ENCODE data around the gene NDUFV2. TPM values are rescaled to one million over a fixed set of nuclear protein-coding genes. Genes with fewer than 3 reads are reported as not detected.

NDUFV2 gene
- total RNA-seq, 1 experiment from 2014 or later, result 194 TPM

- TF ChIP-seq ATF3 (IDR thresholded peaks at IDR 0.05) (no peak), RAD21 (IDR thresholded peaks at IDR 0.05; ENCODE audit: low read depth) (no peak), EZH2 (IDR thresholded peaks at IDR 0.05) (no peak)
These were observed 48.7 kb upstream of the NDUFV2 start (continued) for GRCh38 chr18:9053814-9054213.

GRCh38 chr18:9055185-9055584 is 47.3 kb upstream of the NDUFV2 start:
- RAD21 ChIA-PET (ENCODE audit: low non-redundant PET in 1 of 2, low total read pairs in 2 of 2, uncharacterized antibody in 2 of 2, unreplicated experiment in 2 of 2), result no interaction called here
- Histone ChIP-seq H3K36me3 (ENCODE audit: control insufficient read depth in 1 of 2, insufficient read depth in 2 of 2, low read length in 2 of 2) (no peaks in the 10 kb centered on the region), H3K79me2 (ENCODE audit: insufficient read depth, low read length) (no peaks in the 10 kb centered on the region), H3K9me3 (ENCODE audit: control insufficient read depth in 1 of 2, insufficient read depth in 1 of 2, low read depth in 1 of 2, low read length in 2 of 2) (peaks cover 0 to 5% of the 10 kb centered on the region in 2 experiments; a peak in 1 of 4 replicates), H3K27ac (ENCODE audit: low read depth, low read length) (no peak overlapping the region), H3K4me2 (ENCODE audit: low read length) (peak overlapping the region; percentile 44), H2AFZ (ENCODE audit: low read depth, low read length, poor library complexity, severe bottlenecking) (peak overlapping the region; percentile 92), H3K27me3 (ENCODE audit: insufficient read depth, low read length) (no peaks in the 10 kb centered on the region), H3K4me1 (ENCODE audit: control insufficient read depth in 1 of 2, insufficient read depth in 2 of 2, low read length in 2 of 2) (peaks cover 5 to 14% of the 10 kb centered on the region in 2 experiments; a peak in 3 of 4 replicates), H3K9ac (ENCODE audit: low read length) (no peak overlapping the region), H4K20me1 (ENCODE audit: insufficient read depth) (no peaks in the 10 kb centered on the region), H3K9me2 (ENCODE audit: insufficient read depth) (no peaks in the 10 kb centered on the region), H3K4me3 (replicated peaks in 1 of 2; ENCODE audit: low read depth in 1 of 2, low read length in 2 of 2) (no peak overlapping the region)
- no TSS peak for BruUV-seq (replicated peaks)
- POLR2A ChIA-PET, result no interaction called here
- ATAC-seq (peak; percentile 70), DNase-seq (ENCODE audit: low read depth, low spot score) (peak; percentile 40)
- CTCF ChIA-PET, result interaction anchor here (2.1 kb wide), 1 partner anchor 173 kb away, joined by 4 read pairs; no protein-coding TSS in a partner anchor
- intact Hi-C loops (cut with micrococcal nuclease), result loop anchor here (5.0 to 10.0 kb wide), 2 partner anchors 358 to 400 kb away; no protein-coding TSS in a partner anchor
- TF ChIP-seq CTCF (IDR thresholded peaks at IDR 0.05 in 2 of 3, conservative IDR thresholded peaks at IDR 0.05 in 1 of 3; ENCODE audit: borderline replicate concordance in 1 of 3, insufficient read depth in 1 of 3, low read depth in 2 of 3, low read length in 2 of 3), result peak in 2 of 3 experiments; percentile 45 to 49; a peak in 3 of 6 replicates
- TF ChIP-seq ZNF274 (IDR thresholded peaks at IDR 0.05; ENCODE audit: low read depth, low read length), result no peak
- TF ChIP-seq REST (IDR thresholded peaks at IDR 0.05; ENCODE audit: low read depth), result no peak
- TF ChIP-seq SRF (IDR thresholded peaks at IDR 0.05; ENCODE audit: low read depth), result no peak
- peak; percentile 54 for TF ChIP-seq FOSL1 (IDR thresholded peaks at IDR 0.05; ENCODE audit: low read depth)
- peak; percentile 16; the same call in 1 of the 2 replicates for TF ChIP-seq MAX (IDR thresholded peaks at IDR 0.05)
- no peak for TF ChIP-seq EZH2 (IDR thresholded peaks at IDR 0.05)
- TF ChIP-seq POLR2AphosphoS5 (IDR thresholded peaks at IDR 0.05; ENCODE audit: low read depth, low read length), result no peak
- no peak for TF ChIP-seq ZFX (IDR thresholded peaks at IDR 0.05)
- no peak for TF ChIP-seq YY1 (IDR thresholded peaks at IDR 0.05; ENCODE audit: extremely low read depth, insufficient replicate concordance, low read depth, low read length)
- TF ChIP-seq ZBTB33 (IDR thresholded peaks at IDR 0.05; ENCODE audit: extremely low read depth, insufficient replicate concordance, low read length), result no peak
- no peak for TF ChIP-seq TCF7L2 (IDR thresholded peaks at IDR 0.05; ENCODE audit: borderline replicate concordance, extremely low read depth, insufficient read depth, insufficient read length)
- TF ChIP-seq SIN3A (IDR thresholded peaks at IDR 0.05; ENCODE audit: low read depth), result 0 out of 2 replicates have a peak, but pooled peaks have one; percentile 23
- 0 out of 2 replicates have a peak, but pooled peaks have one; percentile 14 for TF ChIP-seq SP1 (IDR thresholded peaks at IDR 0.05; ENCODE audit: low read depth)
- no peak for TF ChIP-seq EGR1 (IDR thresholded peaks at IDR 0.05; ENCODE audit: low read depth)
- TF ChIP-seq JUND (IDR thresholded peaks at IDR 0.05), result peak; percentile 48; the same call in 1 of the 2 replicates
